GM11168 (cell line): ENCODE data around the gene RHO.

Experiments
- in situ Hi-C: fragments of 300-500 bp; cut with MboI; formaldehyde crosslinking; loops from one replicate; pipeline ENCODE4 v1.12.0; 2022; ENCODE audit warnings: low sequenced_read_pairs; ENCODE audit not compliant: unreplicated experiment

The RHO gene

GRCh38 chr3:129518038-129518561 is 10.3 kb upstream of the RHO start:
- in situ Hi-C loops, result no loop called here

- in situ Hi-C loops, result no loop called here
These were observed 9.9 kb upstream of the RHO start for GRCh38 chr3:129518581-129518980.

GRCh38 chr3:129519449-129519848 is 9.0 kb upstream of the RHO start:
- in situ Hi-C loops, result no loop called here

- in situ Hi-C loops, result no loop called here
These were observed 8.3 kb upstream of the RHO start for GRCh38 chr3:129519896-129520715.

- in situ Hi-C loops, result no loop called here
These were observed 7.5 kb upstream of the RHO start for GRCh38 chr3:129520960-129521359.

GRCh38 chr3:129521611-129522010 is 6.8 kb upstream of the RHO start:
- in situ Hi-C loops, result no loop called here

- in situ Hi-C loops, result no loop called here
These were observed 5.5 kb upstream of the RHO start for GRCh38 chr3:129522953-129523352.

GRCh38 chr3:129524081-129524480 is 4.4 kb upstream of the RHO start:
- in situ Hi-C loops, result no loop called here

GRCh38 chr3:129525341-129525968 is 3.0 kb upstream of the RHO start:
- in situ Hi-C loops, result no loop called here

GRCh38 chr3:129526121-129526900 is 2.1 kb upstream of the RHO start:
- in situ Hi-C loops, result no loop called here

- in situ Hi-C loops, result no loop called here
These were observed 1.2 kb upstream of the RHO start for GRCh38 chr3:129527262-129527661.

- in situ Hi-C loops, result no loop called here
These were observed 1.2 kb downstream of the RHO start for GRCh38 chr3:129529436-129530210.

- in situ Hi-C loops, result no loop called here
These were observed 1.9 kb downstream of the RHO start for GRCh38 chr3:129530251-129530791.

- in situ Hi-C loops, result no loop called here
These were observed 2.4 kb downstream of the RHO start for GRCh38 chr3:129530821-129531220.

- in situ Hi-C loops, result no loop called here
These were observed 3.3 kb downstream of the RHO start for GRCh38 chr3:129531699-129532098.

- in situ Hi-C loops, result no loop called here
These were observed 3.8 kb downstream of the RHO start for GRCh38 chr3:129532261-129532660.

GRCh38 chr3:129533406-129533805 is 5.0 kb downstream of the RHO start:
- in situ Hi-C loops, result no loop called here

- in situ Hi-C loops, result no loop called here
These were observed 6.1 kb downstream of the RHO start for GRCh38 chr3:129534428-129535027.

GRCh38 chr3:129535075-129535474 is 6.6 kb downstream of the RHO start:
- in situ Hi-C loops, result no loop called here

GRCh38 chr3:129536374-129536667 is 7.9 kb downstream of the RHO start:
- in situ Hi-C loops, result no loop called here
